ENCODE results near the gene FEZ2. TPM values are rescaled to one million over a fixed set of nuclear protein-coding genes. Genes with fewer than 3 reads are reported as not detected.
A peak's percentile ranks its signal among the peaks of the same experiment; 100 is the strongest.

Gene FEZ2
- total and polyA plus RNA-seq, 2 of the 8 experiments (the other 6 are each of a cell fraction or from before 2014, with no cell fraction given), result 7.5 to 16.4 TPM

DNA sequence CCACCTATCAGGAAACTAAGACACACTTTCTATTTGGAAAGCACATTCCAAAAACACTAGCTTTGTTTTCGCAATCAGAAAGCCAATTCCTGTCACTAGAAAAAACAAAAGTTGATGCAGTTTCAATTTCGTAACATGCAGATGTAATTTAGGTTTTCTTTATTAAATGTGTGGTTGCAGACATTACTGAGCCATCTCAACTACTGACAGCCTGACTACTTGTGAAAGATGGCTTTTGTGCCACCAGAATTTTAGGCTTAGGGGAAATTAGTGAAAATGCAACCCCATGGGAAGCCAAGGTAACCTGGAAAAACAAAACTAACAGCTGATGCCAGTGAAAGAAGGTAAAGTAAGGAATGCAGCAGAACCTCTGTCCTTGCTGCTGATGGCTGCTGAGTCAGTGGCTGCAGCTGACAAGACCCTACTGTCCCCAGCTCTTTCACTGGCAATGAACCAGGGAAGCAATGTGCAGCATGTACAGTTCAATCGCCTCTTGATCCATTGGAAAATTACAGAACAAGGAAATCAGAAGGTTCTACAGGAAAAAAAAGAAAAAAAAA, 34.9 kb downstream of the FEZ2 start:
- no peak for DNase-seq (ENCODE audit: low read depth in 1 of 2, low spot score in 2 of 2)

More for the DNA sequence above, 34.9 kb downstream of the FEZ2 start:
- no peaks in the 10 kb centered on the region for H4K20me1 ChIP-seq (replicated peaks in 1 of 2; ENCODE audit: control insufficient read depth in 1 of 2, insufficient read depth in 2 of 2, low read length in 2 of 2)
- H3K36me3 ChIP-seq (ENCODE audit: control insufficient read depth in 2 of 4, insufficient read depth in 4 of 4, low read length in 3 of 4), result no peaks in the 10 kb centered on the region
- 91% methylated on average over 3 of the region's 3 CpGs; no CpG with 5 or more reads in 1 of the 2 experiments for WGBS, 2 experiments (ENCODE audit: extremely low coverage in 1 of 2, insufficient coverage in 1 of 2, insufficient read length in 1 of 2, insufficient replicate concordance in 2 of 2, low coverage in 1 of 2, low lambda C conversion rate in 2 of 2, missing lambda C conversion rate in 1 of 2)
- H3K27ac ChIP-seq (ENCODE audit: low read depth, low read length), result no peak overlapping the region
- no peak overlapping the region for H3K14ac ChIP-seq (ENCODE audit: insufficient read length)
- no peaks in the 10 kb centered on the region for H3K9me3 ChIP-seq (ENCODE audit: insufficient read depth in 2 of 2, low read depth in 1 of 2, low read length in 1 of 2)
- no peak overlapping the region for H3K56ac ChIP-seq (replicated peaks; ENCODE audit: insufficient read length, low read depth, low read length)
- no peak overlapping the region for H4K8ac ChIP-seq (ENCODE audit: extremely low read depth, insufficient read depth, low read length)
- 0 out of 7 replicates have a peak overlapping the region, but pooled peaks of 1 of the 4 experiments have one; percentile 21 for H3K9ac ChIP-seq (replicated peaks in 1 of 4; ENCODE audit: extremely low read depth in 1 of 4, low read depth in 3 of 4, low read length in 3 of 4)
- H3K4me1 ChIP-seq (replicated peaks in 1 of 4; ENCODE audit: control insufficient read depth in 3 of 4, insufficient read depth in 4 of 4, low read length in 3 of 4), result peaks cover 0 to 7% (median 2%) of the 10 kb centered on the region in 4 experiments; a peak in 4 of 7 replicates
- H2AFZ ChIP-seq (ENCODE audit: low read length), result no peak overlapping the region
- POLR2A ChIA-PET (ENCODE audit: partially characterized antibody), result interaction anchor here (0.6 to 1.2 kb wide), 2 partner anchors 73 to 682 kb away, joined by 3 read pairs; no protein-coding TSS in a partner anchor
- no peak overlapping the region for H3K18ac ChIP-seq (ENCODE audit: extremely low read depth, low read length)
- no peak overlapping the region for H2BK20ac ChIP-seq (ENCODE audit: low read length)
- H3K4me2 ChIP-seq (ENCODE audit: insufficient read depth in 1 of 2, low read depth in 2 of 2, low read length in 2 of 2), result no peak overlapping the region
- no peak for FAIRE-seq
- TF ChIP-seq BACH1 (IDR thresholded peaks at IDR 0.05; ENCODE audit: low read length) (peak; percentile 57; the same call in 1 of the 2 replicates), MAFK (IDR thresholded peaks at IDR 0.05; ENCODE audit: low read depth, low read length) (peak; percentile 37; the same call in 1 of the 2 replicates), SIN3A (conservative IDR thresholded peaks at IDR 0.05 in 1 of 2, IDR thresholded peaks at IDR 0.05 in 1 of 2; ENCODE audit: low read depth in 1 of 2, low read length in 2 of 2) (peak in 1 of 2 experiments; percentile 54; a peak in 1 of 4 replicates), JUND (IDR thresholded peaks at IDR 0.05; ENCODE audit: low read length) (peak; percentile 21; the same call in 1 of the 2 replicates), TEAD4 (IDR thresholded peaks at IDR 0.05; ENCODE audit: low read depth, low read length) (0 out of 2 replicates have a peak, but pooled peaks have one; percentile 9), RXRA (IDR thresholded peaks at IDR 0.05; ENCODE audit: insufficient read depth, low read depth, low read length) (no peak), RBBP5 (IDR thresholded peaks at IDR 0.05; ENCODE audit: borderline replicate concordance, low read depth, low read length) (no peak), SRF (IDR thresholded peaks at IDR 0.05; ENCODE audit: low read depth, low read length) (no peak), TAF7 (optimal IDR thresholded peaks at IDR 0.05; ENCODE audit: borderline replicate concordance, low read depth, low read length) (no peak), SIRT6 (IDR thresholded peaks at IDR 0.05; ENCODE audit: low read length) (no peak), HDAC2 (IDR thresholded peaks at IDR 0.05; ENCODE audit: borderline replicate concordance in 1 of 2, low read depth in 2 of 2, low read length in 2 of 2) (no peak)
- TF ChIP-seq, protein P1, sequence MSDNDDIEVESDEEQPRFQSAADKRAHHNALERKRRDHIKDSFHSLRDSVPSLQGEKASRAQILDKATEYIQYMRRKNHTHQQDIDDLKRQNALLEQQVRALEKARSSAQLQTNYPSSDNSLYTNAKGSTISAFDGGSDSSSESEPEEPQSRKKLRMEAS (IDR thresholded peaks at IDR 0.05), result no peak
- no peak overlapping the region for H2BK12ac ChIP-seq (ENCODE audit: low read depth, low read length)
- no peak overlapping the region for H4K5ac ChIP-seq (ENCODE audit: insufficient read length, low read depth, low read length)
- H3K23me2 ChIP-seq (ENCODE audit: low read depth, low read length), result no peaks in the 10 kb centered on the region
- H3K79me2 ChIP-seq (ENCODE audit: control insufficient read depth in 1 of 2, insufficient read depth in 2 of 2, low read length in 2 of 2), result 0 out of 4 replicates have a peak, but pooled peaks cover 0 to 2% of the 10 kb centered on the region in 2 experiments
- H2BK5ac ChIP-seq (ENCODE audit: low read depth, low read length), result no peak overlapping the region
- no peak overlapping the region for H2BK15ac ChIP-seq (ENCODE audit: low read length)
- H3K4ac ChIP-seq (replicated peaks; ENCODE audit: insufficient read length, low read depth, low read length), result no peak overlapping the region
- CTCF ChIA-PET (ENCODE audit: partially characterized antibody), result interaction anchor here (0.8 to 2.3 kb wide), 8 partner anchors 9 to 589 kb away, joined by 3 to 13 read pairs (median 4); no protein-coding TSS in a partner anchor
- no peak overlapping the region for H4K91ac ChIP-seq (replicated peaks; ENCODE audit: insufficient read length, low read length)
- no peak overlapping the region for H2BK120ac ChIP-seq (replicated peaks; ENCODE audit: low read depth, low read length)
- H3K27me3 ChIP-seq (replicated peaks in 1 of 4; ENCODE audit: control insufficient read depth in 3 of 4, extremely low read depth in 1 of 4, insufficient read depth in 3 of 4, low read length in 3 of 4), result no peaks in the 10 kb centered on the region
- H3K4me3 ChIP-seq (ENCODE audit: extremely low read depth in 1 of 4, insufficient read depth in 2 of 4, low read depth in 3 of 4, low read length in 4 of 4), result no peak overlapping the region
- H2AK5ac ChIP-seq (ENCODE audit: low read depth, low read length), result no peak overlapping the region
- peaks cover 3% of the 10 kb centered on the region; the same call in 1 of the 2 replicates for H3K79me1 ChIP-seq (ENCODE audit: low read depth, low read length)
- H3K23ac ChIP-seq (ENCODE audit: insufficient read length), result no peak overlapping the region
